Kidney glomerular epithelial cell (primary cell): ENCODE measurements around the gene LPP.
"Not testable (repeated sequence)": the region's sequence is repeated elsewhere in the genome, so short reads cannot be mapped to it uniquely, and the experiment has no call there.

ENCODE experiments used
- DNase-seq: peaks from one replicate; lab custom pipeline; 2025; lab: John Stamatoyannopoulos, UW

The LPP gene

DNA sequence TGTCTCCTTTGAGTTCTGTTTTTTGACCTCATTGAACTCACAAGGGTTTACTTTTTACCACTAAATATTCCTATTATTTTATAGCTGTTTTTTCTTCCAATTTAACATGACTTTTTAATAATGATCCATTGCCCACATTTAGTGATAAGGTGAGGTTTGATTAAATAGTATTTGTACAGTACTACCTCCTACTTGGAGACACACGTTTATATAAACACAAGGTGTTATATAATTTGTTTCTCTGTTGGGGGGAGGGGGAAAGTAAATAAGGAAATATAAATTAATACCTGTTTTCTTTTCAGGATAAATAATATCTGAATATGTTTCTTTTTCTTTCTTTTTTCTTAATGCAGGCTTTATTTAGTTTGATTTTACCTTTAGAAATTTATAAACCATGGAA lies 281.3 kb downstream of the LPP start:
- no peak for DNase-seq

DNA sequence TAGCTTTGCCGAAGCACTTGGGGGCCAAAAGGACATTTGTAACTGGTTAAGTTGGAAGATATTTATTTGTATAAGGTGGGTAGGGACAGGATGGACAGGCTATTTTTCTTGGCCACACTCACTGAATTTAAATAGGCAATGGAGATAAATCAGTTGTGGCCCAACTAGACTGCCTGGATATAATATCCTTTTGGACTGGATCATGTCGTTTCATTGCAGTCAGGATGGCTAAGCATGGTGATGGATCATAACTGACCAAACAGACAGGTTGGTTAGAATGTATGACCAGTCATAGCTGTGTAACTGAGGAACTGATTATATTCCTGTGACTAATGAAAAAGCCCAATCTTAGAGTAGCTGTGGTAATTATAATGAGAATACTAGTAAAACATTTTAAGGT lies 284.0 kb downstream of the LPP start:
- DNase-seq = no peak

DNA sequence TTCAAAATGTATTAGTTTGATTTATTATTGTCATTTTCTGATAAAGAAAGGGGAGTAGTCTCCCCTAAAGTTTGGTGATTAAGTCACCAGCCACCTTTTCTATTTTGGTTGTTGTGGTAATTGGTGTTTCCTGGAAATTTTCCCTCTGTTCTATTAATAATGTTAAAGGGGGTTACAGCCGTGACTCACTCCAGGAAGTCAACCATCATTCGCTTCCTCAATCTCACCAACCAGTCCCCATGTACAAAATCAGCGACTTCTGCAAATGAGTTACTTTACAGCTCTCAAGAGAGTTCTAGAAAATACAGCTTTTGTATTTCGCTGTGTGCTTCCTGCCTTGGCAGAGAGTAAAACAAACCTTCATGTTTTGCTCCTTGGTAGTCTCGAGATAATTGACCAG lies 285.1 kb downstream of the LPP start:
- no peak for DNase-seq

DNA sequence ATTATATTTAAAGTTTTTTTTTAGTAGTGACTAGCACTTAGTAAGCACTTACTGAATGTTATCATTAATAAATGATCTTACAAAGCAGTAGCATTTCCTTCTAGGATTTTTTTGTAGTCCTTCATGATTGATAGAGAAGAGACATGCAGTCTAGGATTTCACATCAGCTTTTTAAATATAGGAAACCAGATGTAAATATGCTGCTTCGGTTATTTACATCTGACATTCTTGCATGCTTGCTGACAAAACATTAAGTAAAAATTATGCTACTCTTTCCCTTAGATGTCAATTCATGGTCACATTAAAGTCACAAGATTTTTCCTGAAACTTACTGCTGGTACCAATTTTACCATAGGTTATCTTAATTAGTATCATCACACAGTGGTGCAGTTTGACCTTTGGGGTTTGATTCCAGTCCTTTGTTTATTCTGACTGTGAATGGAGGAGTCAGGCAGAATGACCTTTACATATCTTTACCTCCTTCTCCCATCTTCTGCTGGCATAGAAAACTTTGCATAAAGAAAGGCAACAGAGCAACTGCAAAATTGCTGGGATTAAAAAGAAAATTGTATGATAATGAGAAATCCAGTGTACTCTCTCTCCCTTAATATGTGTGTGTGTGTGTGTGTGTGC lies 286.5 kb downstream of the LPP start:
- DNase-seq = no peak

DNA sequence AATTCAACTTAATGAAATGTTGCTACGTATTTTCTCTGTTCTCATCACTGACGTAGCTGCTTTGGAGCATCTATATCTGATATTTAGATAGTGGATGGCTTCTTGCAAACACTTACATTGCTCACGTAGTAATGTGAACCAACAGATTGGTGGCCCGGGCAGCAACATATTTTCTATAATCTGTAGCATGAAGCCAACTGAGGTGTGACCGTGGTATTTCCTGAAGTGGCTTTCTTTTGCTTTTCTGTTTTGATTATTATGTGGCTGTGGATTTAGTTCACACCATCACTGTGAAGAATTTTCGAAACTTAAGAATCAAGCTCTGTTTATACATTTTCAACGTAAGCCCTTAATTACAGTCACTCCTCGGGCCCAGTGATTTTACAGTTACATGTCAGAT lies 288.5 kb downstream of the LPP start:
- no peak for DNase-seq

- DNase-seq = not testable (repeated sequence)
Measured at GRCh38 chr3:188445175-188445574, 291.2 kb downstream of the LPP start.

DNA sequence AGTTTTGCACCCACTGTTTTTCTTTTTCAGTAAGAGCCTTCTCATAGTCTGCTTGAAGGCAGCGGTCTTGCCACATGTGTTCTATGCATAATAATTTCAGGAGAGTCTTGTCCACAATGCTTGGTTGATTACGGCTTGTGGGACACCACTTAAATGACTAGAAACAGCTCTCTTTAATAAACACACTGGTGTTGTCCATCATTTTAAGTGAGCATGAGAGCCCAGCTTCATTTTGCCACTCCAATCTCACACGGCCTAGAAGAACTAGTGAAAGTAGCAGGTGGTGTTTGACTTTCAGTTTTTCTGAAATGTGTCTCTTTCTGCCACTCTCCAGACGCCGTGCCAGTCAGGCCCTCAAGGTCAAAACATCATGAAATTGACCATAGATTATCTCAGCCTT lies 292.1 kb downstream of the LPP start:
- no peak for DNase-seq

- DNase-seq = no peak
Measured at GRCh38 chr3:188446766-188447165, 292.8 kb downstream of the LPP start.

DNA sequence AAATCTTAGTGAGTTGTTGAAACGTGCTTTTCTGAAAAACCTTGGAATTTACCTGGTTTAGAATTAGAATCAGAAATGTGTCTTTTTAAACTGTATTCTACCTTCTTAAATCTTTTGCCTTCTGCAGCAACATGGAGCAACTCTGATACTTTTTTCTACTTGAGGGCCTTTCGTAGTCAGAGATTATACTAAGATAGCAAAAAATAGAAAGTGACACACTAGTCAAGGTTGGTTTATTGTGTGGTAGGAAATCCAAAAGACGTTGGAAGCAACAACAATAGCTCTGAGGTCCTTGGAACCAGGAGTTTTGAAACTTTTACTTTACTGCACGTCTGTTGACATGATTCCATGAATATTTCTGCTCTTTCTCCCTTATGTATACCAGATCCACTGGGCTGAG lies 294.9 kb downstream of the LPP start:
- DNase-seq = no peak

DNA sequence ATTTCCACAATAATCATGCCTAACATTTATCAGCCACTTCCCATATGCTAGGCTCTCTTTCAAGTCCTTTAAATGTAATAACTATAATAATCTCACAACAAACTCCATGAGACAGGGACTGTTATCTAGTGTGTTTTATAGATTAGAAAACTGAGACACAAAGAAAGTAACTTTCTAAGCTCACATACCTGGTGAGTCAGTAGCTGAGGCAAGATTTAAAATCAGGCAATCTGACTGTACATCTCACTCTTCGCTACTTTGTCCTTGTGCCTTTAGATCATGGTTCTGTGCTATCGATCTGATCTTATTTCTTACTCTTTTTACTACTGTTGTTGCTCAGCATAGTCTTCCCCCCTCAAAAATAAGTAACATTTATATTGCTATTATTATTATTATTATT lies 295.5 kb downstream of the LPP start:
- DNase-seq = no peak

- DNase-seq = no peak
Measured at GRCh38 chr3:188452158-188452772, 298.3 kb downstream of the LPP start.

GRCh38 chr3:188453431-188454384 lies 299.8 kb downstream of the LPP start:
- DNase-seq = no peak

DNA sequence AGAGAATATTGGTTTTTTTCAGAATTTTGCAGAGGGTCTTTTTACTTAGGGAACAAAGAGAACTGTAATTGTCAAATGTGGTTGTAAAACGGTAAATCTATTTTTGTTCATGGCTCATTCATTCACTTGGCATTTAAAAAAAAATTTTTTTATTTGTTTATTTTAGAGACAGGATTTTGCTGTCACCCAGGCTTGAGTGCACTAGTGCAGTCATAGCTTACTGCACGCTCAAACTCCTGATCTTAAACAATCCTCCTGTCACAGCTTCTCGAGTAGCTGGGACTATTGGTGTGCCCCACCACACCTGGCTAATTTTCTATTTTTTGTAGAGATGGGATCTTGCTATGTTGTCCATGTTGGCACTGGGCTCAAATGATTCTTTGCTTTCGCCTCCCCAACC lies 301.8 kb downstream of the LPP start:
- DNase-seq = no peak

GRCh38 chr3:188458756-188459155 lies 304.8 kb downstream of the LPP start:
- no peak for DNase-seq

- DNase-seq = no peak
Measured at GRCh38 chr3:188465311-188465710, 311.4 kb downstream of the LPP start.

- DNase-seq = no peak
Measured at GRCh38 chr3:188468196-188468595, 314.2 kb downstream of the LPP start.

DNA sequence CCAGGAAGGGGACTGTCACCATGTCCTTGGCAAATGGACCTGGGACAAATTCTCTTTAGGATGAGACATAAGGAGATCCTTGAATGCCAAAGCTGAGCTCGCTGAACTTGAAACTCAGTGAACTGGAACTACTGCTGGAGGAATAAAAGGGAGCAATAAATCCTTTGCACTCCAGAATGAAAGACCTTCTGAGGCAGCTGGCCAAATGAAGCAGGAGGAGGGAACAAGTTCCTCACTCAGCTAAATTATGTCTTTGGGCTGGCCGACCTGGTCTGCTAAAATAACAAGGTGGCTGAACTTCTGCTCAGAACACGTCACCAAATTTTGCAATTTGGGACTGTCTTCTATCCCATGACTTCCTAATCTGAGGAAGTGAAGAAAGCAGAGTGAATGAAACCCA lies 314.7 kb downstream of the LPP start:
- peak; percentile 65 for DNase-seq

DNA sequence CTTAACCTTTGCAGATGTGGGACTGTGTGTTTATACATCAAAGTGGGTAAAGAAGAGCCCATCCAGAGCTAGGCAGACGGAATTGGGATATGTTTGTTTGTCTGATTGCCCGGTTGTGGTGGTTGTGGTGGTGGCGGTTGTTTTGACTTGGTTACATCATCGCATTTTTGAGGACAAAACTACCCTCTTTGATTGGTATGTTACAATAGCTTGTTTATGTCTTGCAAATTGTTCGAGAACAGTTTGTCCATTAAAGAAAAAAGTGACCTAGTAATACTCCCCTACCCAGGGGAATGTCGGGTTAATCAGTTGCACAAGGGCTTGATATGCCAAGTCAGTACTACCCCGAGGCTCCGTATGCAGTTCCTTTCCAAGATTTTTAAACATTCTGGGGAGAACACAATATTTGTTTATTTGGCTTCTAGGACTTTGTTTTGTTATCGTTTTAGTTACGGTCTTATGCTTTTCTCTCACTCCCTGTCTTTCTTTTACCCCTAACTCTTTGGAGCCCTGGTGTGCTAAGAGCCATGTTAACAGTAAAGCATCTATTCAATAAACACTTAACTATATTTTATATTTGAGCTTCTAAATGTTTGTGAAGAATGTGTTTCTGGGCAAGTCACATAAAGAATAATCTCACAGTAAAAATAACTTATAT lies 315.4 kb downstream of the LPP start:
- peak; percentile 47 for DNase-seq

- no peak for DNase-seq
Measured at GRCh38 chr3:188470508-188471130, 316.7 kb downstream of the LPP start.

GRCh38 chr3:188471723-188472122 lies 317.8 kb downstream of the LPP start:
- no peak for DNase-seq

GRCh38 chr3:188472336-188472735 lies 318.4 kb downstream of the LPP start:
- DNase-seq = peak; percentile 91

DNA sequence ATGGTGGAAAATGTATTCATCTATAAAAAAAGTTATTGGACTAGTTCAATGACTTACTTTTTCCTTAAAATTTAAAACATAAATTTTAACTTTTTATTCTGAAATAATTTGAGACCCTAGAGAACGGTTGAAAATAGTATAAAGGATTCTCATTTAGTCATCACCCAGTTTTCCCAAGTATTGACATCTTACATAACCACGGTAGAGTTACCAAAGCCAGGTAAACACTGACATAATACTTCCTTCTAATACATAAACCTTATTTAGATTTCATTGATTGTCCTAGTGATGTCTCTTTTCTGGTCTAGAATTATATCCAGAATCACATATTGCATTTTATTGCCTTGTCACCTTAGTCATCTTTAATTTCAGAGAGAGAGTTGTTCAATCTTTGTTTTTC lies 319.1 kb downstream of the LPP start:
- no peak for DNase-seq
